Left cardiac atrium (tissue), 4 donors: ENCODE results near the gene GTF2B. TPM values are rescaled to one million over a fixed set of nuclear protein-coding genes. Genes with fewer than 3 reads are reported as not detected.
"Not testable (repeated sequence)": the region's sequence is repeated elsewhere in the genome, so short reads cannot be mapped to it uniquely, and the experiment has no call there.

ENCODE experiments used
- ATAC-seq, 2 donors: fragments of 200-7000 bp; cut with Tn5 transposase; one replicate each; pipeline ENCODE4 v1.9.1; 2020; ENCODE audit warnings: mild to moderate bottlenecking in 2 of 2, moderate library complexity in 2 of 2
- DNase-seq: peaks from one replicate; pipeline ENCODE4 v3.0.0-alpha.2; 2020
- intact Hi-C, 2 donors: fragments of 100-400 bp; cut with DNase I; formaldehyde crosslinking; loops; one replicate each; pipeline versions ENCODE4 v1.14.1 to v1.15.1; 2022 to 2023
- long read RNA-seq: library from polyadenylated mRNA; unstranded; transcript quantifications from one replicate; pipeline ENCODE4 v2.0.0, GENCODE V29; 2021
- total RNA-seq, 2 donors: library from RNA; stranded (reverse); fragmentation: NEBNext Ultra II Directional; extraction: Animal tissue kit (Norgen Biotek cat#: 25700); gene quantifications; one replicate each; pipeline ENCODE4 v1.2.1, GENCODE V29; 2021
- donor health status: DM: no; HTN: yes; CAD: no.
- donor health status: DM: no; HTN: yes; CAD: no; lungs with severe emphysema.
- donor health status: DM: yes; HTN: yes; CAD: no.
- donor health status: Dilated cardiomyopathy.

GTF2B gene
- total RNA-seq, result 10 to 100 TPM; 14.1 to 14.9 TPM
- long read RNA-seq, transcript GTF2B-201 (7 exons, 1,351 nt), result major isoform, 20 of 21 reads
- long read RNA-seq, partial matches to known transcripts, result 0 of 21 reads
- long read RNA-seq, other reads (novel, unspliced or antisense), result 1 of 21 reads

- intact Hi-C loops, result no loop called here
- ATAC-seq (peak; percentile 95), DNase-seq (peak; percentile 93)
Observed at GRCh38 chr1:88891318-88891950, at the start of gene GTF2B. Gene GTF2B (minus strand): TSS chr1:88891567. CDS start chr1:88891499, 68 bp downstream.

GRCh38 chr1:88938528-88938927 lies 47.2 kb upstream of the GTF2B start:
- intact Hi-C loops, ATAC-seq, DNase-seq: not testable (repeated sequence)

- intact Hi-C loops, result no loop called here
- ATAC-seq, result peak in 1 of 2 donors; percentile 27
Observed at GRCh38 chr1:88936760-88937342, 45.5 kb upstream of the GTF2B start.

GRCh38 chr1:88936223-88936523 lies 44.8 kb upstream of the GTF2B start:
- ATAC-seq, result no peak
- intact Hi-C loops, result no loop called here

More at GRCh38 chr1:88936760-88937342, 45.5 kb upstream of the GTF2B start:
- DNase-seq, result no peak

GRCh38 chr1:88935522-88936222 lies 44.3 kb upstream of the GTF2B start:
- DNase-seq (no peak), ATAC-seq (peak in 1 of 2 donors; percentile 30)
- intact Hi-C loops, result no loop called here

More at GRCh38 chr1:88936223-88936523, 44.8 kb upstream of the GTF2B start:
- DNase-seq, result no peak

- intact Hi-C loops, ATAC-seq, DNase-seq: not testable (repeated sequence)
Observed at GRCh38 chr1:88930176-88930575, 38.8 kb upstream of the GTF2B start.

- intact Hi-C loops, result no loop called here
- ATAC-seq, result no peak
- no peak for DNase-seq
Observed at GRCh38 chr1:88923224-88923623, 31.9 kb upstream of the GTF2B start.

GRCh38 chr1:88922214-88922613 lies 30.8 kb upstream of the GTF2B start:
- ATAC-seq, result no peak
- no peak for DNase-seq
- intact Hi-C loops, result no loop called here

- ATAC-seq, result no peak
- intact Hi-C loops, result no loop called here
- DNase-seq, result no peak
Observed at GRCh38 chr1:88920845-88921244, 29.5 kb upstream of the GTF2B start.

GRCh38 chr1:88917321-88918025 lies 26.1 kb upstream of the GTF2B start:
- DNase-seq, result no peak
- no peak for ATAC-seq
- intact Hi-C loops, result no loop called here

- ATAC-seq (no peak), DNase-seq (no peak)
- intact Hi-C loops, result no loop called here
Observed at GRCh38 chr1:88916883-88917282, 25.5 kb upstream of the GTF2B start.

- DNase-seq, intact Hi-C loops, ATAC-seq: not testable (repeated sequence)
Observed at GRCh38 chr1:88911800-88912199, 20.4 kb upstream of the GTF2B start.

GRCh38 chr1:88911161-88911560 lies 19.8 kb upstream of the GTF2B start:
- intact Hi-C loops, result no loop called here
- ATAC-seq (no peak), DNase-seq (no peak)

- DNase-seq, result no peak
- intact Hi-C loops, result no loop called here
- no peak for ATAC-seq
Observed at GRCh38 chr1:88910401-88910800, 19.0 kb upstream of the GTF2B start.

GRCh38 chr1:88900883-88901282 lies 9.5 kb upstream of the GTF2B start:
- intact Hi-C loops, result no loop called here
- ATAC-seq, result no peak
- no peak for DNase-seq

- intact Hi-C loops, result no loop called here
- DNase-seq, result no peak
- ATAC-seq, result no peak
Observed at GRCh38 chr1:88897070-88897730, 5.8 kb upstream of the GTF2B start.

GRCh38 chr1:88892357-88892877 lies 1.1 kb upstream of the GTF2B start:
- ATAC-seq, result no peak
- intact Hi-C loops, result no loop called here
- no peak for DNase-seq

- ATAC-seq (no peak), DNase-seq (no peak)
- intact Hi-C loops, result no loop called here
Observed at GRCh38 chr1:88891951-88892340, 579 bp upstream of the GTF2B start.

- intact Hi-C loops, result no loop called here
- DNase-seq (no peak), ATAC-seq (peak; percentile 45 to 63)
Observed at GRCh38 chr1:88890791-88891317, 513 bp downstream of the GTF2B start.
